ENCODE data around the gene TCF7L1. TPM values are rescaled to one million over a fixed set of nuclear protein-coding genes. Genes with fewer than 3 reads are reported as not detected.

TCF7L1 gene
- total RNA-seq, 1 experiment from 2014 or later = 30.4 TPM

DNA sequence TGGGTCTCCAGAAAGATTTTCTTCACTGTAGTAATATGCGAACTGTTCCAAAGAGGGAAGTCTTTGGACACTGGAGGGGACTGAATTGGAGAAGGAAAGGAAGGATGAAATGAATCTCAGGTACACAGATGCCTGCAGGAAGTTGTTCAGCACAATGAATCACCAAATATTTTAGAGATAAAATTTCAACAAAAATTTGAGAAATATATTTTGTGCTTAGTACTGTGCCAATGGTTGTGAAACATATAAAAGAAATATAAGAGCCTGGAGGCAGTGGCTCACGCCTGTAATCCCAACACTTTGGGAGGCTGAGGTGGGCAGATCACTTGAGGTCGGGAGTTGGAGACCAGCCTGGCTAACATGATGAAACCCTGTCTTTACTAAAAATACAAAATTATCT, 224.5 kb downstream of the TCF7L1 start:
- TF ChIP-seq SIN3A (IDR thresholded peaks at IDR 0.05; ENCODE audit: borderline replicate concordance, insufficient read depth, low read depth, low read length) (no peak), POLR2AphosphoS5 (IDR thresholded peaks at IDR 0.05; ENCODE audit: low read depth, low read length) (no peak), TCF7L2 (IDR thresholded peaks at IDR 0.05; ENCODE audit: low read depth, low read length) (no peak)
- TF ChIP-seq, protein P1, sequence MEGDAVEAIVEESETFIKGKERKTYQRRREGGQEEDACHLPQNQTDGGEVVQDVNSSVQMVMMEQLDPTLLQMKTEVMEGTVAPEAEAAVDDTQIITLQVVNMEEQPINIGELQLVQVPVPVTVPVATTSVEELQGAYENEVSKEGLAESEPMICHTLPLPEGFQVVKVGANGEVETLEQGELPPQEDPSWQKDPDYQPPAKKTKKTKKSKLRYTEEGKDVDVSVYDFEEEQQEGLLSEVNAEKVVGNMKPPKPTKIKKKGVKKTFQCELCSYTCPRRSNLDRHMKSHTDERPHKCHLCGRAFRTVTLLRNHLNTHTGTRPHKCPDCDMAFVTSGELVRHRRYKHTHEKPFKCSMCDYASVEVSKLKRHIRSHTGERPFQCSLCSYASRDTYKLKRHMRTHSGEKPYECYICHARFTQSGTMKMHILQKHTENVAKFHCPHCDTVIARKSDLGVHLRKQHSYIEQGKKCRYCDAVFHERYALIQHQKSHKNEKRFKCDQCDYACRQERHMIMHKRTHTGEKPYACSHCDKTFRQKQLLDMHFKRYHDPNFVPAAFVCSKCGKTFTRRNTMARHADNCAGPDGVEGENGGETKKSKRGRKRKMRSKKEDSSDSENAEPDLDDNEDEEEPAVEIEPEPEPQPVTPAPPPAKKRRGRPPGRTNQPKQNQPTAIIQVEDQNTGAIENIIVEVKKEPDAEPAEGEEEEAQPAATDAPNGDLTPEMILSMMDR (IDR thresholded peaks at IDR 0.05) = no peak
- TF ChIP-seq, protein P2, sequence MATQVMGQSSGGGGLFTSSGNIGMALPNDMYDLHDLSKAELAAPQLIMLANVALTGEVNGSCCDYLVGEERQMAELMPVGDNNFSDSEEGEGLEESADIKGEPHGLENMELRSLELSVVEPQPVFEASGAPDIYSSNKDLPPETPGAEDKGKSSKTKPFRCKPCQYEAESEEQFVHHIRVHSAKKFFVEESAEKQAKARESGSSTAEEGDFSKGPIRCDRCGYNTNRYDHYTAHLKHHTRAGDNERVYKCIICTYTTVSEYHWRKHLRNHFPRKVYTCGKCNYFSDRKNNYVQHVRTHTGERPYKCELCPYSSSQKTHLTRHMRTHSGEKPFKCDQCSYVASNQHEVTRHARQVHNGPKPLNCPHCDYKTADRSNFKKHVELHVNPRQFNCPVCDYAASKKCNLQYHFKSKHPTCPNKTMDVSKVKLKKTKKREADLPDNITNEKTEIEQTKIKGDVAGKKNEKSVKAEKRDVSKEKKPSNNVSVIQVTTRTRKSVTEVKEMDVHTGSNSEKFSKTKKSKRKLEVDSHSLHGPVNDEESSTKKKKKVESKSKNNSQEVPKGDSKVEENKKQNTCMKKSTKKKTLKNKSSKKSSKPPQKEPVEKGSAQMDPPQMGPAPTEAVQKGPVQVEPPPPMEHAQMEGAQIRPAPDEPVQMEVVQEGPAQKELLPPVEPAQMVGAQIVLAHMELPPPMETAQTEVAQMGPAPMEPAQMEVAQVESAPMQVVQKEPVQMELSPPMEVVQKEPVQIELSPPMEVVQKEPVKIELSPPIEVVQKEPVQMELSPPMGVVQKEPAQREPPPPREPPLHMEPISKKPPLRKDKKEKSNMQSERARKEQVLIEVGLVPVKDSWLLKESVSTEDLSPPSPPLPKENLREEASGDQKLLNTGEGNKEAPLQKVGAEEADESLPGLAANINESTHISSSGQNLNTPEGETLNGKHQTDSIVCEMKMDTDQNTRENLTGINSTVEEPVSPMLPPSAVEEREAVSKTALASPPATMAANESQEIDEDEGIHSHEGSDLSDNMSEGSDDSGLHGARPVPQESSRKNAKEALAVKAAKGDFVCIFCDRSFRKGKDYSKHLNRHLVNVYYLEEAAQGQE (IDR thresholded peaks at IDR 0.05; ENCODE audit: insufficient read depth in 1 of 2, low read depth in 2 of 2, low read length in 1 of 2) = no peak
- H3K27me3 ChIP-seq (ENCODE audit: control insufficient read depth, insufficient read depth, low read length) = no peaks in the 10 kb centered on the region
- H3K4me1 ChIP-seq (ENCODE audit: control insufficient read depth, insufficient read depth, low read length) = 0 out of 2 replicates have a peak, but pooled peaks cover 4% of the 10 kb centered on the region
- H3K9me3 ChIP-seq (ENCODE audit: control insufficient read depth, insufficient read depth, low read depth, low read length) = no peaks in the 10 kb centered on the region
- no TSS peak for BruUV-seq (replicated peaks)
- no peak for DNase-seq (ENCODE audit: low read depth, low spot score)
- POLR2A ChIA-PET = no interaction called here
- in situ Hi-C loops (cut with HindIII; ENCODE audit: low pct_unique_long_range_greater_than_20kb, low sequenced_read_pairs) (no loop called here), intact Hi-C loops (cut with micrococcal nuclease; ENCODE audit: unreplicated experiment) (no loop called here)
- H3K36me3 ChIP-seq (ENCODE audit: control insufficient read depth, insufficient read depth, low read length) = peaks cover 5% of the 10 kb centered on the region; the same call in 1 of the 2 replicates
- no peak overlapping the region for H3K27ac ChIP-seq (ENCODE audit: low read length)
- ATAC-seq = no peak
- CTCF ChIA-PET = interaction anchor here (0.7 kb wide), 1 partner anchor 8 kb away, joined by 3 read pairs; no protein-coding TSS in a partner anchor
- no peak overlapping the region for H3K4me3 ChIP-seq (ENCODE audit: low read depth in 2 of 2, low read length in 2 of 2)

Other genes starting within 250 kb of the TCF7L1 start
- gene TMSB10, start 227.7 kb upstream of the TCF7L1 start, total RNA-seq (2021; ENCODE audit: unreplicated experiment) = 1,916 TPM
- gene KCMF1, start 162.2 kb upstream of the TCF7L1 start, total RNA-seq (2021; ENCODE audit: unreplicated experiment) = 163 TPM
- 178 TPM for gene TGOLN2, start 194.6 kb downstream of the TCF7L1 start, total RNA-seq (2021; ENCODE audit: unreplicated experiment)
- gene RETSAT, start 221.1 kb downstream of the TCF7L1 start, total RNA-seq (2021; ENCODE audit: unreplicated experiment) = 50.9 TPM
- 14.8 TPM for gene ELMOD3, start 221.4 kb downstream of the TCF7L1 start, total RNA-seq (2021; ENCODE audit: unreplicated experiment)

All from Panc1 (cell line).